Activated T-helper 9 cell treated with anti-CD3 and anti-CD28 coated beads, Interleukin-2, amount 50 U/mL, for 16 hours (primary cell): Measurements from ENCODE around the gene ACTR10.
"Not testable (repeated sequence)": the region's sequence is repeated elsewhere in the genome, so short reads cannot be mapped to it uniquely, and the experiment has no call there.

Experiments used
- DNase-seq: peaks from one replicate; pipeline ENCODE4 v3.0.0-alpha.2; 2020; ENCODE audit warnings: low read depth

The ACTR10 gene

GRCh38 chr14:58216544-58216943 is 16.6 kb downstream of the ACTR10 start:
- no peak for DNase-seq

- DNase-seq, result no peak
These were observed 27.3 kb downstream of the ACTR10 start for GRCh38 chr14:58227096-58227819.

GRCh38 chr14:58238252-58239243 is 38.6 kb downstream of the ACTR10 start:
- no peak for DNase-seq

- DNase-seq, result peak; percentile 71
These were observed 39.6 kb downstream of the ACTR10 start for GRCh38 chr14:58239244-58240195.

- DNase-seq, result no peak
These were observed 44.0 kb downstream of the ACTR10 start for GRCh38 chr14:58243790-58244555.

GRCh38 chr14:58244556-58245387 is 44.8 kb downstream of the ACTR10 start, which contains the start of gene PSMA3:
TSS of gene PSMA3 (plus strand) at chr14:58244843. CDS start at chr14:58244921, 78 bp downstream.
- peak; percentile 95 for DNase-seq

- no peak for DNase-seq
These were observed 45.6 kb downstream of the ACTR10 start for GRCh38 chr14:58245562-58245961.

GRCh38 chr14:58249611-58250010 is 49.7 kb downstream of the ACTR10 start:
- no peak for DNase-seq

GRCh38 chr14:58258156-58258555 is 58.2 kb downstream of the ACTR10 start:
- DNase-seq, result no peak

GRCh38 chr14:58262005-58262404 is 62.1 kb downstream of the ACTR10 start:
- DNase-seq, result not testable (repeated sequence)

GRCh38 chr14:58265401-58265800 is 65.5 kb downstream of the ACTR10 start:
- no peak for DNase-seq

- DNase-seq, result no peak
These were observed 70.7 kb downstream of the ACTR10 start for GRCh38 chr14:58270628-58271027.

- no peak for DNase-seq
These were observed 72.8 kb downstream of the ACTR10 start for GRCh38 chr14:58272588-58273372.

- no peak for DNase-seq
These were observed 74.9 kb downstream of the ACTR10 start for GRCh38 chr14:58274881-58275280.

GRCh38 chr14:58275527-58276190 is 75.7 kb downstream of the ACTR10 start:
- no peak for DNase-seq

GRCh38 chr14:58276208-58276607 is 76.3 kb downstream of the ACTR10 start:
- DNase-seq, result no peak

- no peak for DNase-seq
These were observed 78.2 kb downstream of the ACTR10 start for GRCh38 chr14:58278177-58278576.

GRCh38 chr14:58280954-58281787 is 81.2 kb downstream of the ACTR10 start:
- DNase-seq, result no peak
